Thyroid gland (tissue), 4 donors: ENCODE results near the gene TBCD. TPM values are rescaled to one million over a fixed set of nuclear protein-coding genes. Genes with fewer than 3 reads are reported as not detected.

Experiments used
- DNase-seq, 2 donors: peaks; one replicate each; pipeline ENCODE4 v3.0.0-alpha.2; 2019
- H3K27ac ChIP-seq, 3 donors: fragments of 200-600 bp; sonication (generic); 1 replicate in 2 of 3; 2 replicates in 1 of 3; pipeline ENCODE4 v1.5.1; 2016 to 2019; ENCODE audit warnings: mild to moderate bottlenecking in 1 of 3, moderate library complexity in 1 of 3
- H3K27me3 ChIP-seq: fragments of 200-600 bp; sonication (generic); one replicate; pipeline ENCODE4 v1.5.1; 2019
- H3K36me3 ChIP-seq, 2 donors: fragments of 200-600 bp; sonication (generic); one replicate each; pipeline ENCODE4 v1.5.1; 2016 to 2019
- H3K4me1 ChIP-seq, 2 donors: fragments of 200-600 bp; sonication (generic); one replicate each; pipeline ENCODE4 v1.5.1; 2017 to 2019
- H3K4me3 ChIP-seq, 3 donors: fragments of 200-600 bp; sonication (generic); replicated peaks in 1 of 3; 1 replicate in 2 of 3; 2 replicates in 1 of 3; pipeline ENCODE4 v1.5.1; 2016; ENCODE audit warnings: mild to moderate bottlenecking in 1 of 3
- H3K9me3 ChIP-seq: fragments of 200-600 bp; sonication (generic); one replicate; pipeline ENCODE4 v1.5.1; 2017
- CTCF ChIP-seq, 6 experiments: fragments of 200-600 bp in 3 of 6; fragments of 450-650 bp in 3 of 6; sonication (generic) in 3 of 6; IDR thresholded peaks; one replicate each; pipeline ENCODE4 v1.5.1; 2016 to 2019; ENCODE audit warnings: antibody characterized with exemption in 6 of 6, mild to moderate bottlenecking in 2 of 6, inconsistent platforms in 1 of 6, moderate library complexity in 1 of 6
- POLR2A ChIP-seq, 2 donors: fragments of 450-650 bp; IDR thresholded peaks; one replicate each; pipeline ENCODE4 v1.6.1; 2017; ENCODE audit warnings: antibody characterized with exemption in 2 of 2, mild to moderate bottlenecking in 2 of 2, moderate library complexity in 1 of 2
- WGBS, 2 donors: methylation state at CpG; one replicate each; pipeline ENCODE4 v1.1.5; 2017; 5-methylcytosine and 5-hydroxymethylcytosine counted together
- intact Hi-C: fragments of 100-400 bp; cut with DNase I; formaldehyde crosslinking; loops from one replicate; pipeline ENCODE4 v1.15.1; 2023
- total RNA-seq, 4 donors: library from RNA; depleted of rRNA; stranded (reverse); fragments of >200 nt; gene quantifications; one replicate each; pipeline ENCODE4 v1.2.3, GENCODE V29; 2016

Gene TBCD
- total RNA-seq, 4 donors from 2014 or later, result 72.6 to 85.9 (median 79.6) TPM

- no peak for DNase-seq
- H3K4me1 ChIP-seq, result peaks cover 14 to 17% of the 10 kb centered on the region in 2 donors
- H3K36me3 ChIP-seq, result peaks cover 4 to 11% of the 10 kb centered on the region in 2 donors
- no peak overlapping the region for H3K4me3 ChIP-seq
- no peak for TF ChIP-seq POLR2A (IDR thresholded peaks at IDR 0.05)
- no peak for TF ChIP-seq CTCF (IDR thresholded peaks at IDR 0.05)
- 92 to 94% methylated on average over 19 of the region's 19 CpGs for WGBS, 2 donors
- intact Hi-C loops, result no loop called here
- no peak overlapping the region for H3K27ac ChIP-seq
- no peaks in the 10 kb centered on the region for H3K9me3 ChIP-seq
- no peaks in the 10 kb centered on the region for H3K27me3 ChIP-seq
Measured at GRCh38 chr17:82720204-82720603, 31.7 kb upstream of the TBCD start.

- peaks cover 4 to 23% of the 10 kb centered on the region in 2 donors for H3K36me3 ChIP-seq
- WGBS, 2 donors, result 88 to 91% methylated on average over 19 of the region's 19 CpGs
Measured at GRCh38 chr17:82722341-82723013, 29.4 kb upstream of the TBCD start.

DNA sequence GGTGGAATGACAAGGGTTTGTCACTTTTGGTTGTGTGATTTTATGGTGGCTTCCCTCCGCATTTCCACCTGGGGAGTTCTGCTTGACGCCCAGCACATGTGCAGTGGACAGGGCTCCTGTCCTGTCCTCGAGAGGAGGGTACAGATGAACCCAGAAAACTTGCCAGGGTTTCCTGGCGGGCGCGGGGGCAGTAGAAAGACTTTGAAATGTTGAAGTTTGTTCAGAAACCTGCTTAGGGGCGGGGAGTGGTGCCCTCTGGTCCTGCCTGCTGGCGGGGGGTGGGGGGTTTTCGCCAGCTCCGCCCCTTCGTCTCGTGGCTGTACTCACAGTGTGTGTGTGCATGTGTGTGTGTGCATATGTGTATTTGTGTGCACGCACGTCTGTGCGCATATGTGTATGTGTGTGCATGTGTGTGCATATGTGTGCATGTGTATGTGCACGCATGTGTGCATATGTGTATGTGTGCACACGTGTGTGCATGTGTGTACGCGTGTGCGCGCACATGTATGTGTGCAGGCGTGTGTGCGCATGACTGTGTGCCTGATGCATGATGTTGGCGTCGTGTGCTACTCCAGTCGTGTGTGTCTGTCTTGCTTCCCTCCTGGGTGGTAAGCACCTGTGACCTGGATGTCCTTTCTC lies 28.6 kb upstream of the TBCD start:
- no peak for DNase-seq
- no peaks in the 10 kb centered on the region for H3K4me1 ChIP-seq
- intact Hi-C loops, result no loop called here
- H3K4me3 ChIP-seq, result no peak overlapping the region
- peaks cover 4 to 23% of the 10 kb centered on the region in 2 donors for H3K36me3 ChIP-seq
- H3K9me3 ChIP-seq, result no peaks in the 10 kb centered on the region
- no peak overlapping the region for H3K27ac ChIP-seq
- TF ChIP-seq POLR2A (IDR thresholded peaks at IDR 0.05) (no peak), CTCF (IDR thresholded peaks at IDR 0.05) (no peak)
- 93 to 94% methylated on average over 25 to 26 of the region's 26 CpGs for WGBS, 2 donors
- H3K27me3 ChIP-seq, result no peaks in the 10 kb centered on the region

More at GRCh38 chr17:82722341-82723013, 29.4 kb upstream of the TBCD start:
- peaks cover 5 to 7% of the 10 kb centered on the region in 2 donors for H3K4me1 ChIP-seq
- no peak overlapping the region for H3K27ac ChIP-seq
- H3K9me3 ChIP-seq, result no peaks in the 10 kb centered on the region
- intact Hi-C loops, result no loop called here
- no peak overlapping the region for H3K4me3 ChIP-seq
- H3K27me3 ChIP-seq, result no peaks in the 10 kb centered on the region
- DNase-seq, result no peak
- TF ChIP-seq CTCF (IDR thresholded peaks at IDR 0.05), result no peak
- no peak for TF ChIP-seq POLR2A (IDR thresholded peaks at IDR 0.05)

- no peak for DNase-seq
- H3K9me3 ChIP-seq, result no peaks in the 10 kb centered on the region
- no peak overlapping the region for H3K4me3 ChIP-seq
- intact Hi-C loops, result no loop called here
- 94 to 100% methylated on average over 5 to 9 of the region's 10 CpGs for WGBS, 2 donors
- peaks cover 4 to 16% of the 10 kb centered on the region in 2 donors for H3K36me3 ChIP-seq
- no peak for TF ChIP-seq POLR2A (IDR thresholded peaks at IDR 0.05)
- TF ChIP-seq CTCF (IDR thresholded peaks at IDR 0.05), result no peak
- H3K4me1 ChIP-seq, result no peaks in the 10 kb centered on the region
- H3K27me3 ChIP-seq, result no peaks in the 10 kb centered on the region
- no peak overlapping the region for H3K27ac ChIP-seq
Measured at GRCh38 chr17:82726427-82726826, 25.4 kb upstream of the TBCD start.
